ENCODE results near the gene PPP6R2. TPM values are rescaled to one million over a fixed set of nuclear protein-coding genes. Genes with fewer than 3 reads are reported as not detected.

The PPP6R2 gene
- total and polyA plus RNA-seq, 9 of the 15 experiments (the other 6 are each of a cell fraction or from before 2014, with no cell fraction given): 0.32 to 39.8 (median 21.4) TPM

DNA sequence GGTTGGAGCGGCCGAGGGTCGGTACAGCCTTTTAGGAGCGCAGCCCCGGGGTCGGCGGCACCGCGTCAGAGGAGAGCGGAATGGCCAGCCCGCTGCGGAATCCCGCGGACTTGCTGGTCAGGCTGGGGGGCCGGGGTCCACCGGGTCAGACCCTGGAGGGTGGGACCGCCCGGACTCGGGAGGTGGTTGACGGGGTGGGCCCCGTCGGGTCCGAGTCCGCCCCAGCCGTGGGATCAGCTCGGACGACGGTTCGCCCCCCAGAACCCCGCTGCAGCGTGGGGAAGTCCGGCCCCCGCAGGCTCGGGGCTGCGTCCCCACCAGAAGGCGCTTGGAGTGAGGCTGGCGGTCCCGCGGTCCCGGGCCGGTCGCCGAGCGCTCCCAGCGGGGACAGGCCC lies 137.9 kb downstream of the PPP6R2 start:
- no peak for TF ChIP-seq BACH1 (tag; IDR thresholded peaks at IDR 0.05)
- peak; percentile 57 for TF ChIP-seq NCOA6 (IDR thresholded peaks at IDR 0.05)
- TF ChIP-seq, protein P1, sequence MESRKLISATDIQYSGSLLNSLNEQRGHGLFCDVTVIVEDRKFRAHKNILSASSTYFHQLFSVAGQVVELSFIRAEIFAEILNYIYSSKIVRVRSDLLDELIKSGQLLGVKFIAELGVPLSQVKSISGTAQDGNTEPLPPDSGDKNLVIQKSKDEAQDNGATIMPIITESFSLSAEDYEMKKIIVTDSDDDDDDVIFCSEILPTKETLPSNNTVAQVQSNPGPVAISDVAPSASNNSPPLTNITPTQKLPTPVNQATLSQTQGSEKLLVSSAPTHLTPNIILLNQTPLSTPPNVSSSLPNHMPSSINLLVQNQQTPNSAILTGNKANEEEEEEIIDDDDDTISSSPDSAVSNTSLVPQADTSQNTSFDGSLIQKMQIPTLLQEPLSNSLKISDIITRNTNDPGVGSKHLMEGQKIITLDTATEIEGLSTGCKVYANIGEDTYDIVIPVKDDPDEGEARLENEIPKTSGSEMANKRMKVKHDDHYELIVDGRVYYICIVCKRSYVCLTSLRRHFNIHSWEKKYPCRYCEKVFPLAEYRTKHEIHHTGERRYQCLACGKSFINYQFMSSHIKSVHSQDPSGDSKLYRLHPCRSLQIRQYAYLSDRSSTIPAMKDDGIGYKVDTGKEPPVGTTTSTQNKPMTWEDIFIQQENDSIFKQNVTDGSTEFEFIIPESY (CRISPR knock-in tag; IDR thresholded peaks at IDR 0.05): peak; percentile 55; the same call in 1 of the 2 replicates
- TF ChIP-seq OTX1 (CRISPR knock-in tag; IDR thresholded peaks at IDR 0.05): no peak
- TF ChIP-seq, protein P2, sequence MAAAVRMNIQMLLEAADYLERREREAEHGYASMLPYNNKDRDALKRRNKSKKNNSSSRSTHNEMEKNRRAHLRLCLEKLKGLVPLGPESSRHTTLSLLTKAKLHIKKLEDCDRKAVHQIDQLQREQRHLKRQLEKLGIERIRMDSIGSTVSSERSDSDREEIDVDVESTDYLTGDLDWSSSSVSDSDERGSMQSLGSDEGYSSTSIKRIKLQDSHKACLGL (CRISPR knock-in tag; IDR thresholded peaks at IDR 0.05; ENCODE audit: borderline replicate concordance, poor library complexity, severe bottlenecking): no peak
- Histone ChIP-seq H4K20me1 (replicated peaks; ENCODE audit: control insufficient read depth, insufficient read depth, low read length) (no peaks in the 10 kb centered on the region), H3K4me3 (peak overlapping the region; percentile 55), H2AFZ (ENCODE audit: low read depth, low read length) (peak overlapping the region; percentile 55; the same call in 1 of the 2 replicates), H3K36me3 (ENCODE audit: control insufficient read depth, insufficient read depth, low read length) (no peaks in the 10 kb centered on the region), H3K4me1 (replicated peaks in 1 of 2; ENCODE audit: control insufficient read depth in 2 of 2, insufficient read depth in 2 of 2, low read length in 2 of 2) (peaks cover 4 to 56% of the 10 kb centered on the region in 2 experiments; a peak in 3 of 5 replicates), H3K4me2 (ENCODE audit: insufficient read depth, low read length) (peak overlapping the region; percentile 74; the same call in 1 of the 2 replicates), H3K9ac (ENCODE audit: insufficient read depth in 1 of 2, low read depth in 2 of 2, low read length in 2 of 2) (peak overlapping the region; percentile 70 to 80; a peak in 3 of 4 replicates), H3K27ac (ENCODE audit: extremely low read depth, low read depth, low read length) (no peak overlapping the region), H3K9me3 (replicated peaks; ENCODE audit: control insufficient read depth, insufficient read depth, low read depth, low read length) (no peaks in the 10 kb centered on the region), H3K79me2 (ENCODE audit: control insufficient read depth, insufficient read depth, low read length) (no peaks in the 10 kb centered on the region), H3K9me1 (ENCODE audit: control insufficient read depth, insufficient read depth, low read length) (no peaks in the 10 kb centered on the region), H3K27me3 (ENCODE audit: control insufficient read depth in 2 of 2, insufficient read depth in 2 of 2, low read length in 2 of 2) (no peaks in the 10 kb centered on the region)
- FAIRE-seq: no peak
- no TSS peak for BruUV-seq (replicated peaks)
- POLR2A ChIA-PET: interaction anchor here (0.7 kb wide), 1 partner anchor 83 kb away, joined by 3 read pairs; no protein-coding TSS in a partner anchor
- in situ Hi-C loops (cut with MboI): no loop called here
- CTCF ChIA-PET (ENCODE audit: low intra/inter-chr PET ratio): no interaction called here
- ATAC-seq: no peak
- 41% methylated on average over 13 of the region's 45 CpGs for WGBS (ENCODE audit: insufficient coverage, low coverage, missing lambda C conversion rate)
- intact Hi-C loops (cut with micrococcal nuclease): no loop called here
- no peak for DNase-seq (ENCODE audit: extremely low read depth in 1 of 4, low spot score in 3 of 4)
